Activated T-helper 17 cell treated with anti-CD3 and anti-CD28 coated beads, Interleukin-2, amount 50 U/mL, for 72 hours (primary cell): ENCODE results near the gene FARS2. TPM values are rescaled to one million over a fixed set of nuclear protein-coding genes. Genes with fewer than 3 reads are reported as not detected.

Source experiments
- ATAC-seq: fragments of 150-1000 bp; cut with Tn5 transposase; replicated peaks from 2 replicates; pipeline ENCODE4 v1.10.0; 2021; ENCODE audit warnings: mild to moderate bottlenecking, moderate library complexity
- H3K27ac Mint-ChIP-seq: one replicate; pipeline ENCODE4 v1.8.0; 2022; ENCODE audit warnings: mixed read lengths
- H3K27me3 Mint-ChIP-seq: one replicate; pipeline ENCODE4 v1.8.0; 2022; ENCODE audit warnings: mixed read lengths
- H3K36me3 Mint-ChIP-seq: one replicate; pipeline ENCODE4 v1.8.0; 2022; ENCODE audit warnings: low read depth, mild to moderate bottlenecking, mixed read lengths
- H3K4me1 Mint-ChIP-seq: one replicate; pipeline ENCODE4 v1.8.0; 2022; ENCODE audit warnings: mixed read lengths
- H3K4me3 Mint-ChIP-seq: one replicate; pipeline ENCODE4 v1.8.0; 2022; ENCODE audit warnings: mild to moderate bottlenecking, mixed read lengths
- H3K9me3 Mint-ChIP-seq: one replicate; pipeline ENCODE4 v1.8.0; 2022; ENCODE audit warnings: mixed read lengths
- total RNA-seq, 2 donors: library from RNA; stranded (reverse); gene quantifications; one replicate each; pipeline ENCODE4 v1.2.3, GENCODE V29; 2022

FARS2 gene
- total RNA-seq, 2 donors from 2014 or later, result 19.3 to 48.3 TPM

DNA sequence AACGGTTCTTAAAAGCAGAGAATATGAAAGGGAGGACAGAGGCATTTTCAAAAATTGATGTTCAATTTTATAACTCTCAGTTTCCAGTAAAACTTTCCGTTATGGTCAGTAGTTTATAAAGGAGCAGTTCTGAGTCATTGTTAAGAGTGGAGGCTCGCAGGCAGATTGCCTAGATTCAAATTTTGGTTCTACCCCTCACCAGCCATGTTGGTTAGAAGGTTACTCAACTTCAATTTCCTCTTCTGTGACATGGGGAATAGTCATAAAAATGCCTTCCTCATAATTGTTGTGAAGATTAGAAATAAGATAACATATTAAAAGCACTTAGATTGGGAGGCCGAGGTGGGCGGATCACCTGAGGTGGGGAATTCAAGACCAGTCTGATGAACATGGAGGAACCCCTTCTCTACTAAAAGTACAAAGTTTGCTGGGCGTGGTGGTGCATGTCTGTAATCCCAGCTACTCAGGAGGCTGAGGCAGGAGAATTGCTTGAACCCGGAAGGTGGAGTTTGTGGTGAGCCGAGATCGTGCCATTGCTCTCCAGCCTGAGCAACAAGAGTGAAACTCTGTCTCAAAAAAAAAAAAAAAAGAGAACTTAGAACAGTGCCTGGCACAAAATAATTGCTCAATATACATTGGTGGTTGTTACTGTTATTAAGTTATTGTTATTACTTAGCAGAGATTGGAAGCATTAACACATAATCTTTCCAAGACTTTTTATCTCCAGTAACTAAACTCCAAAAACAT, 396.5 kb downstream of the FARS2 start:
- Mint-ChIP-seq H3K36me3 (peaks cover 6% of the 10 kb centered on the region), H3K4me1 (peaks cover 9% of the 10 kb centered on the region), H3K27ac (no peak overlapping the region), H3K9me3 (peaks cover 11% of the 10 kb centered on the region), H3K27me3 (no peaks in the 10 kb centered on the region), H3K4me3 (no peak overlapping the region)
- ATAC-seq, result no peak

DNA sequence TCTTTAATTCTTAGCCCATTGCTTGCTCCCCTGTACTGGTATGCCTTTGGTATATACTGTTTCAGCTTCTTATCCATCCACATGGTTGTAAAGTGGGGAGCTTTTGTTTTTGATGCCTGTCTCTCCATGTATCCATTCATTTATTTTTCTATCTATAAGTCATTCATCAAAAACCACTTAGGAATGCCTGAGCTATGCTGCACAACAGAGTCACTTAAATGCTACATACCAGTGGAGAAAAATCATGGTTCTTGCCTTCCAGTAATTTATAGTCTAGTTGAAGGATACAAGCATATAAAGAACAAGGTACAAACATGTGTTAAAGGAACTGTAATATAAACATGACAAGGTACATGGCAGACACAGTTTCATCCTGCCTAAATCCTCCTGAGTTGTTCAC, 398.2 kb downstream of the FARS2 start:
- peaks cover 14% of the 10 kb centered on the region for H3K4me1 Mint-ChIP-seq
- H3K4me3 Mint-ChIP-seq, result no peak overlapping the region
- H3K27ac Mint-ChIP-seq, result no peak overlapping the region
- H3K36me3 Mint-ChIP-seq, result peaks cover 6% of the 10 kb centered on the region
- ATAC-seq, result no peak
- H3K9me3 Mint-ChIP-seq, result peaks cover 11% of the 10 kb centered on the region
- no peaks in the 10 kb centered on the region for H3K27me3 Mint-ChIP-seq

DNA sequence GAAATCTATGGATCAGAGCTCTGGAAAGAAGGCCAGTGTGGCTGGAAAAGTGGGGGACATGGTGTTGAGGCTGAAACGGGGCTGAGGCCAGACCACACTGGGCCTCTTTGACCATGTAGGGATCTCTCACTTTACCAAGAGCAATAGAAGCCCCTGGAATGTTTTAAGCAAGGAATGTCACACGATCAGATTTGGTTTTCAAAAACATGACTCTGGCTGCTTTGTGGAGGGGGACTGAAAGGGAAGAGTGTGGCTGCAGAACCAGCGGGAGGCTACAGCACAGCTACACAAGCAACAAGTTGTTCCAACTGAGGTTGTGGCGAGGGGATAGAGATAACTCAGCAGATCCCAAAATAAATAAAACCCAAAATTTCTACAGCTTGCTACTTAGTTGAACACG, 399.5 kb downstream of the FARS2 start:
- no peak overlapping the region for H3K27ac Mint-ChIP-seq
- no peak overlapping the region for H3K4me3 Mint-ChIP-seq
- peaks cover 6% of the 10 kb centered on the region for H3K36me3 Mint-ChIP-seq
- no peak for ATAC-seq
- H3K9me3 Mint-ChIP-seq, result peaks cover 11% of the 10 kb centered on the region
- no peaks in the 10 kb centered on the region for H3K27me3 Mint-ChIP-seq
- peaks cover 27% of the 10 kb centered on the region for H3K4me1 Mint-ChIP-seq

DNA sequence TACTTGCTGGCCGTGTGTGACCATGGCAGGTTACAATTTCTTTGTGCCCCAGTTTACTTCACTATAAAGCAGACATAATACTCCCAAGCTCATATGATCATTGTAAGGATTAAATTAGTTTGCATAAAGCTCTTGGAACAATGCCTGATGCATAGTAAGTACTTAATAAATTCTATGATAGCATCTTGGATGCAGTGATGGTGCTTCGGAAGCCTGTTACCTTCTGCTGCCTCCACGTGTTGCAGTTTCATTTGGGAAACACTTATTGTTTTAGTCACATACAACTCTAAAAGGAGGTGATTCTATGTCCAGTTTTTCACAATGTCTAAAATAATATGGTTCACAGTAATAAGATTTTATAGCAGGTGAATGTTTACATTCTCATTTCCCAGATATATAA, 401.5 kb downstream of the FARS2 start:
- Mint-ChIP-seq H3K4me3 (no peak overlapping the region), H3K27me3 (no peaks in the 10 kb centered on the region), H3K9me3 (peaks cover 11% of the 10 kb centered on the region), H3K27ac (no peak overlapping the region), H3K4me1 (peaks cover 38% of the 10 kb centered on the region), H3K36me3 (no peaks in the 10 kb centered on the region)
- no peak for ATAC-seq

DNA sequence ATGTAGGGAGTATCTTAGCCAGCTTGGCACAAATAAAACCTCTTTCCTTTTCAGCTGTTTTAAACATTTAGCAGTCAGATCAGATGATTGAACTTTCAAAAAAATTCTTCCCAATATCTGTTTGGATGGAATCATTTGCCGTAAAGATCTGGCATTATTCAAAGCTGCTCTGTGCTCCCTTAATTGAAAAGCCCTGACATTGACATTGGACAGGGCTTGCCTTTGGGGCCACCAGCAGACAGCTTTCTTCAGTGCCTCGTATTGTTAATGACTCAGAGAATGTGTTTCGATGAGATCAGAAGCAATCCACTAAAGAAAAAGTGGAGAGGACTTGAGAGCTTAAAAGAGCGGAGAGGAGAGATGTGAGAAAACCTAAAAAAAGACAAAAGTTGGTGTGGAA, 401.9 kb downstream of the FARS2 start:
- Mint-ChIP-seq H3K9me3 (peaks cover 11% of the 10 kb centered on the region), H3K27me3 (no peaks in the 10 kb centered on the region), H3K27ac (peak overlapping the region; percentile 64), H3K36me3 (no peaks in the 10 kb centered on the region), H3K4me1 (peaks cover 38% of the 10 kb centered on the region), H3K4me3 (no peak overlapping the region)
- ATAC-seq, result no peak

DNA sequence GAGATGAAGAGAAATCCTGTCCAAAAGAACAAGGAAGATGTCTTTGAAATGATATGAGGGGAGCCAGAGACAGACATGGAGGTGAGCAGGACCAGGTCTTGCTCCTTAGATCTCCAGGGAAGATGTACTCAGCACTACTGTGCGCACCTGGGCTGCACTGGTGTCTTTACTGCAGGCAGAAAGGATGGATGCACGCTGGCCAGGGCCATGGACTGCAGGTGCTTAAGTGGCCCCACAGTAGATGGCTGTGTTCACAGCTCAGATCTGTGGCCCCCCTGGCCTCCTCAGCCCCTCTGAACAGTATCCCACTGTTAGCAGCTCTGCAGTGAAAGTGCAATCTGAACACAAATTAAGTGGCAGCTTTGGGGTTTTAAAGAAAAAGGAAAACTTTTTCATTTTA, 402.4 kb downstream of the FARS2 start:
- H3K4me1 Mint-ChIP-seq, result peaks cover 38% of the 10 kb centered on the region
- no peak overlapping the region for H3K4me3 Mint-ChIP-seq
- H3K9me3 Mint-ChIP-seq, result peaks cover 11% of the 10 kb centered on the region
- H3K27ac Mint-ChIP-seq, result peak overlapping the region; percentile 64
- H3K27me3 Mint-ChIP-seq, result no peaks in the 10 kb centered on the region
- no peak for ATAC-seq
- no peaks in the 10 kb centered on the region for H3K36me3 Mint-ChIP-seq

DNA sequence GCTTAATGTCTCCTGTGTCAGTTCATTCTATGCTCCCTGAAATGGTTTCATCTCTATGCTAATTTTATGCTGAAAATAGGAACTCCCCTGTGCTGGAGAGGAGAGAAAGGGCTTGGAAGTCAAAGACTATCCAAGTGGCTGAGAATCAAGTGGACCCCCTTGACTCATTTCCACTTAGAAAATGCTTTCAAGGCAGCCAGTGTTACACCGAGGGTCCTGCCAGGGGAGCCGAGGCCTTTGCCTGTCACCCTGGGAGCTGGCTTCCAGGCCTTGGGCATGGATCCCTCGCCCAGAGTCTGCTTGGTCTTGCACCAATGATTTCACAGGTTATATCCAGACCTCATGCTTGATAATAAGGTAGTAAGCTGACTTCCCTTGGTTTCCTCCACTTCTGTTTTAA, 402.8 kb downstream of the FARS2 start:
- peaks cover 38% of the 10 kb centered on the region for H3K4me1 Mint-ChIP-seq
- no peak overlapping the region for H3K4me3 Mint-ChIP-seq
- H3K27me3 Mint-ChIP-seq, result no peaks in the 10 kb centered on the region
- no peaks in the 10 kb centered on the region for H3K36me3 Mint-ChIP-seq
- no peak for ATAC-seq
- H3K9me3 Mint-ChIP-seq, result peaks cover 11% of the 10 kb centered on the region
- no peak overlapping the region for H3K27ac Mint-ChIP-seq

DNA sequence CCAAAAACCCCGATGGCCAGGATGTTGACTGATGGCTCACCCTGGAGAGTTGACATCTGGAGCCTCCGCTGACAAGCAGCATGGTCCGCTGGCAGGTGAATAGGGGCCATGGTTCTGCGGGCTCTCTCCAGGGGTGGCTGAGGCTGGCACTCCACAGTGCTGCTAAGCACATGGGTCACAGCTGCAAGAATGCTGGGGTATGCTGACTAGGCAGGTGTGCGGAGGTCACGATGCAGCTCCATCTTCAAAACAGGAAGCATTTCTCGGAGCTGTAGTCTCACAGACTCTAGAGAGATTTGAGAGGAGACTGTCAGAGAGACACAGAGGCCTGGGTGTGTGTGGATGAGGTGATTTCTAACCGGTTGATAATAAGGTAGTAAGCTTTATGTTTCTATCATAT, 403.9 kb downstream of the FARS2 start:
- H3K36me3 Mint-ChIP-seq, result no peaks in the 10 kb centered on the region
- H3K4me3 Mint-ChIP-seq, result peak overlapping the region; percentile 57
- peak; percentile 81 for ATAC-seq
- no peaks in the 10 kb centered on the region for H3K27me3 Mint-ChIP-seq
- H3K4me1 Mint-ChIP-seq, result peaks cover 38% of the 10 kb centered on the region
- H3K9me3 Mint-ChIP-seq, result peaks cover 7% of the 10 kb centered on the region
- peak overlapping the region; percentile 31 for H3K27ac Mint-ChIP-seq

DNA sequence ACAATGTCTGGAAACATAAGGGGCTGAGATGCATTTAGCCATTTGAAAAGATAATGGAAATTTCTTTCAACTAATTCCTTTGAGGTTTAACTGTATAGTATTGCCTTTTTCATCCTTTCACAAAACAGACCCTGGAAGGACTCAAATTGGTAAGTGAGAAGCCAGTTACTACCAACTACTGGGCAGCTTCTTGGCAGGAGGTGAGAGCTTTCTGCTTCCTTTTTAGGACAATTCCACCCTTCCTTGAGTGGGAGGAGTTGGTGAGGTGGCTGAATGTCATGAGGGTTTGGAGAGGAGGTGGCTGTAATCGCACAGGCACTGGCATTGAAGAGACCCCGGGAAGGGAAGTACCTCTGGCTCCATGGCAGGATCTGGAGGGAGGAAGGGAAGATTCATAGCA, 404.4 kb downstream of the FARS2 start:
- peak; percentile 47 for ATAC-seq
- H3K36me3 Mint-ChIP-seq, result no peaks in the 10 kb centered on the region
- H3K4me1 Mint-ChIP-seq, result peaks cover 38% of the 10 kb centered on the region
- H3K27me3 Mint-ChIP-seq, result no peaks in the 10 kb centered on the region
- H3K27ac Mint-ChIP-seq, result peak overlapping the region; percentile 31
- H3K4me3 Mint-ChIP-seq, result peak overlapping the region; percentile 57
- H3K9me3 Mint-ChIP-seq, result peaks cover 7% of the 10 kb centered on the region

DNA sequence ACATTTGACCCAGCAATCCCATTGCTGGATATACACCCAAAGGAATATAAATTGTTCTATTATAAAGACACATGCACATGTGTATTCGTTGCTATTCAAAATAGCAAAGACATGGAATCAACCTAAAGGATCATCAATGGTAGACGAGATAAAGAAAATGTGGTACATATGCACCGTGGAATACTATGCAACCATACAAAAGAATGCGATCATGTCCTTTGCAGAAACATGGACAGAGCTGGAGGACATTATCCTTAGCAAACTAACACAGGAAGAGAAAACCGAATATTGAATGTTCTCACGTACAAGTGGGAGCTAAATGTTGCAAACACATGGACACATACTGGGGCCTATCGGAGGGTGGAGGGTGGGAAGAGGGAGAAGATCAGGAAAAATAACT, 405.4 kb downstream of the FARS2 start:
- Mint-ChIP-seq H3K27me3 (no peaks in the 10 kb centered on the region), H3K27ac (peak overlapping the region; percentile 31), H3K36me3 (no peaks in the 10 kb centered on the region), H3K4me3 (no peak overlapping the region), H3K4me1 (peaks cover 35% of the 10 kb centered on the region), H3K9me3 (no peaks in the 10 kb centered on the region)
- no peak for ATAC-seq

DNA sequence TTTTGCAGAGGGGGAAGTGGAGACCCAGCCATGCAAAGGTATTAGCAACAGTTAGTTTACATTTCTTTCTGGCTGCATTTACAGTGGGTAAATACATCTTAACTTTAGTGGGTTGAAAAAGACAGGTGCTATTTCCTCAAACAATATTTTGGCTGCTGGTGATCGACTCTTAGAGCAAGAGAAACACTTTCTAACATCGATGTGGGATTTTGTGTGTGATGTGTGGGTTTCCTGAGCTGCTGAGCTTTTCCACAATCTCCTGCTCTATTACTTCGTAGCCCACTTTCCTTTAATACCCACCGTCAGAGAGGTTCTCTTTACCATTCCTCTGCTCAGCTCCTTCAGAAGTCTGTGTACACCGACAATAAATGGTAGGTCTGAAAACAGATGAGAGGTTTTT, 406.4 kb downstream of the FARS2 start:
- peak overlapping the region; percentile 17 for H3K4me3 Mint-ChIP-seq

DNA sequence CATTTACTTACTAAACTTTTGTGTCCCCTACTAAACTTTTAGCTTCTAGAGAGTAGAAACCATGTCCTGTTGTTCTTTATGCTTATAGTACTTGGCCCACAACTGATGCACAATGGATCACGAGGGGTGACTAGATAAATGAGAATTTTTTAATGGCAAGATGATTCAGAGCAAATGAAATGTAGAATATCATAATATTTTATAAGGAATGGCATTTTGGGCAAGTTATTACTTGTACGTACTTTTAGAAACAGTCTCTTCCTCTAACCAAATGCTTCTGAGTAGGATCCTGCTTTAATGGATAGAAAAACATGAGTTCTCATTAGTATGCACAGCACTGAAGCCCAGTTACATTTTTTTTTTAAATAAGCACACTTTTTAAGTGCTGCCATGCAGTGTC, 409.1 kb downstream of the FARS2 start:
- peaks cover 20% of the 10 kb centered on the region for H3K4me1 Mint-ChIP-seq
- H3K36me3 Mint-ChIP-seq, result no peaks in the 10 kb centered on the region
- ATAC-seq, result no peak
- H3K27me3 Mint-ChIP-seq, result no peaks in the 10 kb centered on the region
- H3K4me3 Mint-ChIP-seq, result no peak overlapping the region
- H3K9me3 Mint-ChIP-seq, result no peaks in the 10 kb centered on the region
- no peak overlapping the region for H3K27ac Mint-ChIP-seq

More for the DNA sequence above, 406.4 kb downstream of the FARS2 start:
- no peak for ATAC-seq
- H3K27ac Mint-ChIP-seq, result peak overlapping the region; percentile 66
- no peaks in the 10 kb centered on the region for H3K27me3 Mint-ChIP-seq
- peaks cover 33% of the 10 kb centered on the region for H3K4me1 Mint-ChIP-seq
- H3K9me3 Mint-ChIP-seq, result no peaks in the 10 kb centered on the region
- no peaks in the 10 kb centered on the region for H3K36me3 Mint-ChIP-seq

DNA sequence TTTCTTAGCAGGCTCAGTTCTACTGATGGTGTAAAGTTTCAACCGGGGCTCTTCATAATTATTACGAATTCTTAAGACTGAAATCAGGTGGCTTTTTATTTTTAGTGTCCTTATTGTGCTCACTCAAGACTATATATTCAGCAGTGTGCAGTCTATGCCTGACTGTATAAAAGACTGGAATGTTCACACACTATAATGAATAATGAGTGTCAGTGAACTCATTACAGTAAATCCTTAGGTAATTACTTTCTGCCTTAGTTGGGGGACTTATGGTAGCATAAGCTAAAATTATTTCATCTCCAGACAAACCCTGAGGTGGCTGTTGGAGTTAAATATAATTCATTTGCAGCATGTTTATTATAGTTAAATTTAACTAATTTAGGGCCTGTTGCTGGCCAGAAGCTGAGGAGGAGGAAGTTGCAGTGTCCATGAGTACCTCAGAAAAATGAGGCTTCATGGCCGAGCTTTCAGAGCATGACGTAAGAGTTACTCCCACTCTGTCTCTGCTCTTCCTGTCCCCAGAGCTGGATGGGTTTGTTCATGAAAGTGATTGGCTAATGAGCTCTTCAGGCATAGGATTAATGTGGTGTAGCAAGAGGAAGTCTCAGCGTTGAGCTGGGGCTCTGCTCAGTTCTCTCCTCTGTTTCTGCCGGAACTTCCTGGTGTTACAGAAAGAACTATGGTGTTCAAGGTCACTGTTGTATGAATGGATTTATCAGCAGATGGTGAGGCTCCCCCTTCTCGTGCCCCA, 409.7 kb downstream of the FARS2 start:
- Mint-ChIP-seq H3K4me3 (peak overlapping the region; percentile 34), H3K27ac (peak overlapping the region; percentile 61), H3K36me3 (no peaks in the 10 kb centered on the region), H3K4me1 (peaks cover 14% of the 10 kb centered on the region), H3K27me3 (no peaks in the 10 kb centered on the region), H3K9me3 (no peaks in the 10 kb centered on the region)
- peak; percentile 71 for ATAC-seq

DNA sequence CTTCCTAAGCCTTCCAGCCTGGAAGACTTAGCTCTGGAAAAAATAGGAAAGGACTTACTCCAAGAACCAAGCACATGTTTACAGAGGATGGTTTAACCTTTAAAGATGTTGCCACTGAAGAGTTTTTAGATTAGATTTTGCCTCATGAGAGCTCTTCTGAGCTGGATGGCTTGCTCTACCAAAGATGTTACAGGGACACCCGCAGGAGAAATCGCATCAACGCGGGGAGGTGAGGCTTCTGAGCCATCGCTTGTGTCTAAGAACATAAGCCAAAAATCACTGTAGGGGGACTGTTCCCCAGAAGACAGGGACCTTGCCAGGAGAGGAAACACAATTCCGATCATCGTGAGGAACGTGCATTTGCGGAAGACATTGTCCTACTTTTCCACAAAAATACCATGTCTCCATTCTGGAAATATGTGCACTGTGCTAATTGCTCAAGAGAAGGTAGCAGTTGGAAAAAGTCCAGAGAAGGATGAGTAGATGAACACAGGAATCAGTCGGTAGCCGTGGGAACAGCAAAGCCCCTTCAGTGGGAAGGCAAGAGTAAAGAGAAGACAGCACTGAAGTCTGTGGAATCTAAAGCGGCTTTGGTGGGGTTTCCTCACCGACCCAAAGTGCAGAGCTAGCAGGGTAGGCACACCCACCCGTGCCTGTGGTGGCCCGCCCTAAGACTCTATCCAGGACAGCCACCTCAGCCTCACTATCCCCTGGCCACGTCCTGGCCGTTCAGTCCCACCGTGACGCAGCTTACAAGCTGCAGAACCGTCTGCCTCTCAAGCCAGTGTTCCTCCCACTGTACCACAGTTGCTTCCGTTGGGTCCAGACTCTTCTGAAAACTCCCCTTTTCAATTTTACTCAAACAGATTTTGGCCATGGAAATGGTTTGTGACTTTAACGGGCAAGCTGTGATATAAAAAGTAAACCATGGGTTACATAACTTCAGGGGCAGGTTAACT, 410.6 kb downstream of the FARS2 start:
- H3K27ac Mint-ChIP-seq, result peak overlapping the region; percentile 61
- peak overlapping the region; percentile 34 for H3K4me3 Mint-ChIP-seq
- H3K36me3 Mint-ChIP-seq, result no peaks in the 10 kb centered on the region
- no peaks in the 10 kb centered on the region for H3K9me3 Mint-ChIP-seq
- H3K4me1 Mint-ChIP-seq, result peaks cover 7% of the 10 kb centered on the region
- H3K27me3 Mint-ChIP-seq, result no peaks in the 10 kb centered on the region
- no peak for ATAC-seq
